GM21723 (cell line): ENCODE data around the gene DNAJC10.
A peak's percentile ranks its signal among the peaks of the same experiment; 100 is the strongest.
"Not testable (repeated sequence)": the region's sequence is repeated elsewhere in the genome, so short reads cannot be mapped to it uniquely, and the experiment has no call there.

Source experiments
- ATAC-seq: cut with Tn5 transposase; IDR thresholded peaks from one replicate; pipeline ENCODE4 v1.9.1; 2021; ENCODE audit warnings: mild to moderate bottlenecking, moderate library complexity; ENCODE audit not compliant: unreplicated experiment

The DNAJC10 gene

GRCh38 chr2:182719116-182719515 lies 3.1 kb downstream of the DNAJC10 start:
- ATAC-seq, result not testable (repeated sequence)

- no peak for ATAC-seq
Observed at GRCh38 chr2:182724656-182725055, 8.6 kb downstream of the DNAJC10 start.

- ATAC-seq, result no peak
Observed at GRCh38 chr2:182726473-182726872, 10.4 kb downstream of the DNAJC10 start.

GRCh38 chr2:182728014-182728413 lies 12.0 kb downstream of the DNAJC10 start:
- no peak for ATAC-seq

- ATAC-seq, result no peak
Observed at GRCh38 chr2:182729710-182730339, 13.8 kb downstream of the DNAJC10 start.

GRCh38 chr2:182730486-182730885 lies 14.4 kb downstream of the DNAJC10 start:
- ATAC-seq, result no peak

- ATAC-seq, result no peak
Observed at GRCh38 chr2:182732736-182733135, 16.7 kb downstream of the DNAJC10 start.

GRCh38 chr2:182733572-182733971 lies 17.5 kb downstream of the DNAJC10 start:
- no peak for ATAC-seq

- not testable (repeated sequence) for ATAC-seq
Observed at GRCh38 chr2:182736856-182737255, 20.8 kb downstream of the DNAJC10 start.

GRCh38 chr2:182740701-182741100 lies 24.6 kb downstream of the DNAJC10 start:
- no peak for ATAC-seq

GRCh38 chr2:182741620-182742019 lies 25.6 kb downstream of the DNAJC10 start:
- ATAC-seq, result no peak

GRCh38 chr2:182744490-182744889 lies 28.4 kb downstream of the DNAJC10 start:
- ATAC-seq, result no peak

- ATAC-seq, result no peak
Observed at GRCh38 chr2:182745061-182745460, 29.0 kb downstream of the DNAJC10 start.

GRCh38 chr2:182745894-182746293 lies 29.8 kb downstream of the DNAJC10 start:
- not testable (repeated sequence) for ATAC-seq

- ATAC-seq, result no peak
Observed at GRCh38 chr2:182754231-182754630, 38.2 kb downstream of the DNAJC10 start.

GRCh38 chr2:182758379-182758778 lies 42.3 kb downstream of the DNAJC10 start:
- ATAC-seq, result no peak

GRCh38 chr2:182761903-182762302 lies 45.8 kb downstream of the DNAJC10 start:
- ATAC-seq, result no peak

- ATAC-seq, result peak; percentile 53
Observed at GRCh38 chr2:182763311-182763912, 47.4 kb downstream of the DNAJC10 start.

- ATAC-seq, result no peak
Observed at GRCh38 chr2:182766626-182767025, 50.6 kb downstream of the DNAJC10 start.

- peak; percentile 70 for ATAC-seq
Observed at GRCh38 chr2:182767578-182767977, 51.5 kb downstream of the DNAJC10 start.

GRCh38 chr2:182768950-182769349 lies 52.9 kb downstream of the DNAJC10 start:
- not testable (repeated sequence) for ATAC-seq

- ATAC-seq, result no peak
Observed at GRCh38 chr2:182779323-182779722, 63.3 kb downstream of the DNAJC10 start.

- ATAC-seq, result not testable (repeated sequence)
Observed at GRCh38 chr2:182781099-182781498, 65.0 kb downstream of the DNAJC10 start.
